Endothelial cell of umbilical vein (primary cell): ENCODE measurements around the gene CDY2A. TPM values are rescaled to one million over a fixed set of nuclear protein-coding genes. Genes with fewer than 3 reads are reported as not detected.
"Not testable (repeated sequence)": the region's sequence is repeated elsewhere in the genome, so short reads cannot be mapped to it uniquely, and the experiment has no call there.

Source experiments
- BruUV-seq: library from RNA; stranded (reverse); fragments of 400-500 nt; replicated peaks from 2 replicates; lab custom pipeline; 2021; lab: Mats Ljungman, UMichigan
- CTCF ChIA-PET: fragments of 300-600, 350-600 bp; sonication (Branson Sonifier 250); formaldehyde crosslinking; loops from one replicate; lab custom pipeline; 2021; ENCODE audit warnings: antibody characterized with exemption, inconsistent platforms; lab: Charles Lee
- POLR2A ChIA-PET: fragments of 300-600, 350-600 bp; sonication (Branson Sonifier 250); formaldehyde crosslinking; loops from one replicate; lab custom pipeline; 2021; ENCODE audit warnings: antibody characterized with exemption, inconsistent platforms; lab: Charles Lee
- DNase-seq: peaks from one replicate; pipeline ENCODE4 v3.0.0-alpha.2; 2011; ENCODE audit warnings: low read depth, low spot score
- FAIRE-seq: peaks from 2 replicates; lab custom pipeline; 2011; peaks lifted over from hg19 to GRCh38; lab: Jason Lieb, UNC
- H2AFZ ChIP-seq: 2 replicates; pipeline ENCODE4 v1.6.0; 2012; ENCODE audit warnings: low read depth, low read length, control low read depth, inconsistent platforms
- H3K27ac ChIP-seq: 2 replicates; pipeline ENCODE4 v1.5.1; 2011; ENCODE audit warnings: low read depth, mild to moderate bottlenecking, control low read depth, low read length, moderate library complexity; ENCODE audit not compliant: insufficient read depth
- H3K27me3 ChIP-seq, 2 experiments: 2 replicates each; pipeline versions ENCODE4 v1.6.0 to v1.6.1; 2011; ENCODE audit warnings: low read length in 2 of 2, mixed read lengths in 1 of 2; ENCODE audit not compliant: control insufficient read depth in 2 of 2, insufficient read depth in 2 of 2
- H3K36me3 ChIP-seq, 2 experiments: 2 replicates in 1 of 2; 3 replicates in 1 of 2; pipeline ENCODE4 v1.5.1; 2011; ENCODE audit warnings: low read length in 2 of 2, mild to moderate bottlenecking in 1 of 2, moderate library complexity in 1 of 2; ENCODE audit not compliant: control insufficient read depth in 2 of 2, insufficient read depth in 2 of 2; ENCODE audit errors: extremely low read depth in 1 of 2
- H3K4me1 ChIP-seq: 3 replicates; pipeline ENCODE4 v1.5.1; 2011; ENCODE audit warnings: mild to moderate bottlenecking, low read length; ENCODE audit not compliant: control insufficient read depth, insufficient read depth; ENCODE audit errors: extremely low read depth
- H3K4me2 ChIP-seq: 2 replicates; pipeline ENCODE4 v1.6.1; 2011; ENCODE audit warnings: low read length, control low read depth, mixed read lengths; ENCODE audit not compliant: insufficient read depth
- H3K4me3 ChIP-seq, 3 experiments: fragments of 200-600 bp in 1 of 3; sonication (generic), shearing (Covaris generic) in 1 of 3; replicated peaks in 1 of 3; 2 replicates each; pipeline ENCODE4 v1.5.1; 2011 to 2016; ENCODE audit warnings: control low read depth in 3 of 3, low read length in 3 of 3, mild to moderate bottlenecking in 2 of 3, inconsistent platforms in 1 of 3, low read depth in 1 of 3, moderate library complexity in 1 of 3; ENCODE audit not compliant: insufficient read depth in 1 of 3
- H3K79me2 ChIP-seq: 2 replicates; pipeline ENCODE4 v1.6.0; 2012; ENCODE audit warnings: low read length, inconsistent platforms; ENCODE audit not compliant: control insufficient read depth, insufficient read depth
- H3K9ac ChIP-seq: replicated peaks from 2 replicates; pipeline ENCODE3; 2011; ENCODE audit warnings: low read length, control low read depth; ENCODE audit not compliant: insufficient read depth; ENCODE audit errors: extremely low read depth
- H3K9me1 ChIP-seq: replicated peaks from 3 replicates; pipeline ENCODE4 v1.6.0; 2011; ENCODE audit warnings: mild to moderate bottlenecking, low read length; ENCODE audit not compliant: control insufficient read depth, insufficient read depth; ENCODE audit errors: extremely low read depth
- H3K9me3 ChIP-seq: replicated peaks from 2 replicates; pipeline ENCODE4 v1.5.1; 2012; ENCODE audit warnings: low read length, inconsistent platforms; ENCODE audit not compliant: control insufficient read depth, insufficient read depth
- H4K20me1 ChIP-seq: replicated peaks from 2 replicates; pipeline ENCODE3; 2011; ENCODE audit warnings: mild to moderate bottlenecking, low read length; ENCODE audit not compliant: control insufficient read depth, insufficient read depth; ENCODE audit errors: extremely low read depth
- dilution Hi-C: fragments of 300-500 bp; cut with MboI; formaldehyde crosslinking; loops from one replicate; pipeline ENCODE4 v1.15.0; 2019; ENCODE audit warnings: low sequenced_read_pairs; ENCODE audit not compliant: extremely low pct_ligation_motif_present
- intact Hi-C: fragments of 100-400 bp; cut with micrococcal nuclease; formaldehyde crosslinking; loops from one replicate; pipeline ENCODE4 v1.10.0; 2022
- polyA plus RNA-seq, 4 experiments: library from polyadenylated mRNA; depleted of rRNA in 3 of 4; stranded (reverse) in 3 of 4; unstranded in 1 of 4; fragments of >200 nt; gene quantifications; 2 replicates each; pipeline versions ENCODE4 v1.2.1 to v1.2.3, GENCODE V29; 2011 to 2012; ENCODE audit warnings: missing spikeins in 1 of 4
- total RNA-seq: library from RNA; stranded (reverse); gene quantifications from 2 replicates; pipeline ENCODE4 v1.2.3, GENCODE V29; 2021

CDY2A gene
- total and polyA plus RNA-seq, 2 donors (not counting 3 experiments of a cell fraction or from before 2014, with no cell fraction given), result not detected

DNA sequence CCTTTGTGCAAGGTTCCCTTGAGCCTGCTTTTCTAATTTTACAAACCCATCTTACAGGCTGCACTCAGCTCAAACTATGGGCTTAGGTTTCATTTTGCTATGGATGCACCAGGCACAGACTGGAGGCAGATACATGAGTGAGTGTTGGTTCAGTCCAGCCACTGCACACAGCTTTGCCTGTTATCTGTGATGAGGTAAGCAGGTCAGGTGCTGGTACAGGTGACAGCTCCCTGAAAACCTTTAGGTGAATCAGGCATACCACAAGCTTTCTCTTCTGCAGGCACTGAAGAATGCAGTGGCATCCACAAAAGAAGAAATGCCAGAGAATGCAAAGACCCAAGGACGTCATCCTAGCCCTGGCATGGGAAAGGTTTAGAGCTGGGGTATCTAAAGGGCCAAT, 3.3 kb downstream of the CDY2A start:
- H3K9me1 ChIP-seq, DNase-seq, H3K79me2 ChIP-seq, H3K4me1 ChIP-seq, H2AFZ ChIP-seq, H3K4me3 ChIP-seq, intact Hi-C loops, H3K27me3 ChIP-seq, H4K20me1 ChIP-seq, CTCF ChIA-PET, POLR2A ChIA-PET, H3K36me3 ChIP-seq, BruUV-seq, dilution Hi-C loops, FAIRE-seq, H3K27ac ChIP-seq, H3K9me3 ChIP-seq, H3K4me2 ChIP-seq, H3K9ac ChIP-seq: not testable (repeated sequence)

DNA sequence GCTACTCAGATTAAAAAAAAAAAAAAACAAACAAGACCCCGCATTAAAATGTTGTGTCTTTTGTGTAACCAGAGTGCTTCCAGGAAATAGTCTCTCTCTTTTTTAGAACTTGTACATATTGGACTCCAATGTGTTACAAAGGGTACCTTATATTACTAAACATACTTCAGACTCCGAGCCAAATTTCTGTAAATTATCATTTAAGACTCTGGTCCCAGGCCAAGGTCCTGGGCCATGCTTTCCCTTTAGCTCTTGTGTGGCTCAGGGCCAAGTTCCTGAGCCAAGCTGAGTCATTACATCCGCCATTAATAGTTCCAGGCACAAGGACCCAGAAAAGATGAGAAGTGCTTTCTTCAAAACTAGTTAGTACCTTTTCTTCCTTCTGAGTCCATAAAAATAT, 4.6 kb downstream of the CDY2A start:
- H3K36me3 ChIP-seq, dilution Hi-C loops, H3K27me3 ChIP-seq, H3K4me2 ChIP-seq, H3K4me1 ChIP-seq, H3K27ac ChIP-seq, H3K79me2 ChIP-seq, H3K9ac ChIP-seq, CTCF ChIA-PET, H2AFZ ChIP-seq, POLR2A ChIA-PET, H3K4me3 ChIP-seq, H4K20me1 ChIP-seq, intact Hi-C loops, H3K9me1 ChIP-seq, DNase-seq, H3K9me3 ChIP-seq, BruUV-seq, FAIRE-seq: not testable (repeated sequence)

DNA sequence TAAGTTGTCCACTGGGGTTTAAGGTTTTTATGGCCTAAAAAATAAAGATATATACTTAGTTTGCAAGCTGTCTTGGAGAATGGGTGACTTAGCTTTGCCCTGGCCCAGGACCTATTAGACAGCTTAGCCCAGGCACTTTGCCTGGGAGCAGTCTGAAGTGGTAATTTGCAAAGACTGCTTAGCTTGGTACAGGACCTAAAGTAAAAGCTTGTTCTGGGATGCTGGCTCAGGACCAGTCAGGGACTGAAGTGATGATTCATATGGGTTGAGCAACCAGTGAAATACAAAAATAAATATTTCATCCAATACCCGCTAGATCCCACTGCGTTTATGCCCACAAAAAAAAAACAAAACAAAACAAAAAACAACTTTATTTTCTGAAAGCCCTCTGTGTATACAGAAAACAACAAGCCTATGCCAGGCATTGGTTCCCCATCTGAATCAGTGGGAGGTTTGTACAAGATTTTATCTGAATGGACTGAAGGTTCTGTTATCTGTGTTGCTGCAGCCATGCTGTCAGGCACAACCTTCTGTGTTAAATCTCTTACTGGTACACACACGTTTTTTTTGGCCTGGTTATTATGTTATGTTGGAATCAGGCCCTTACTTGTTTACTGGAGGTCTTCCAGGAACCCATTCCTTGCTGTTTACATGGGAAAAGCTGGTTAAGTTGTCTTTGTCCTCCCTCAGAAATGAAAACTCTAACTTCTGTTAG, 8.7 kb downstream of the CDY2A start:
- H3K27ac ChIP-seq, H3K27me3 ChIP-seq, H3K4me3 ChIP-seq, DNase-seq, BruUV-seq, H3K9me1 ChIP-seq, FAIRE-seq, H3K9me3 ChIP-seq, H3K4me1 ChIP-seq, H3K36me3 ChIP-seq, H2AFZ ChIP-seq, intact Hi-C loops, H3K9ac ChIP-seq, POLR2A ChIA-PET, H3K79me2 ChIP-seq, H3K4me2 ChIP-seq, H4K20me1 ChIP-seq, CTCF ChIA-PET, dilution Hi-C loops: not testable (repeated sequence)

DNA sequence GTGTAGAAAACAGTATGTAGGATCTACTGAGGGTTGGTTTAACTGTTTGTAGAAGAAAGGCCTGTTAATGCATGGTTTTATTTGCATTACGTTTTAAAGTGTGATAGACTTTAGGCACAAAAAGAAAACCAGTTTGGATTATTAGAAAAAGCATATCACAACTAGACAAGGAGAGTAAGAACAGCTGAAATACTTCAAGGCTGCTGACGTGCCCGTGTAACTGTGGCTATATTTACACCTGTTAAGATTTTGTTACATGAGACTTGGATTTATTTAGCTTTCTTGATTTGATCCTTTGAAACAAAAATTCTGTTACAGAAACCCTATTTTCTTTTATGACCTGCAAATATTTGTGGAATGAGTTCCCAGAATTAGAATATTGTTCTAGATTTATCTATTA, 9.3 kb downstream of the CDY2A start:
- H4K20me1 ChIP-seq, H3K4me1 ChIP-seq, POLR2A ChIA-PET, BruUV-seq, CTCF ChIA-PET, H2AFZ ChIP-seq, H3K27me3 ChIP-seq, H3K4me3 ChIP-seq, H3K79me2 ChIP-seq, H3K9me1 ChIP-seq, H3K27ac ChIP-seq, dilution Hi-C loops, H3K36me3 ChIP-seq, H3K4me2 ChIP-seq, H3K9me3 ChIP-seq, DNase-seq, H3K9ac ChIP-seq, FAIRE-seq, intact Hi-C loops: not testable (repeated sequence)
